HG03064 (cell line): ENCODE data around the gene NDUFA6.
A peak's percentile ranks its signal among the peaks of the same experiment; 100 is the strongest.
"Not testable (repeated sequence)": the region's sequence is repeated elsewhere in the genome, so short reads cannot be mapped to it uniquely, and the experiment has no call there.

ENCODE experiments used
- ATAC-seq: cut with Tn5 transposase; IDR thresholded peaks from one replicate; pipeline ENCODE4 v1.9.1; 2021; ENCODE audit warnings: low read depth; ENCODE audit not compliant: unreplicated experiment

NDUFA6 gene

GRCh38 chr22:42090596-42091454 lies at the start of gene NDUFA6:
TSS of gene NDUFA6 (minus strand) at chr22:42090772. CDS start at chr22:42090744, 28 bp downstream.
- peak; percentile 90 for ATAC-seq

GRCh38 chr22:42140153-42140552 lies 49.6 kb upstream of the NDUFA6 start:
- ATAC-seq = not testable (repeated sequence)

GRCh38 chr22:42139508-42139907 lies 48.9 kb upstream of the NDUFA6 start:
- ATAC-seq = not testable (repeated sequence)

GRCh38 chr22:42138972-42139371 lies 48.4 kb upstream of the NDUFA6 start:
- no peak for ATAC-seq

GRCh38 chr22:42138122-42138770 lies 47.7 kb upstream of the NDUFA6 start:
- no peak for ATAC-seq

- not testable (repeated sequence) for ATAC-seq
Measured at GRCh38 chr22:42135688-42136087, 45.1 kb upstream of the NDUFA6 start.

- ATAC-seq = no peak
Measured at GRCh38 chr22:42134100-42135020, 43.8 kb upstream of the NDUFA6 start.

GRCh38 chr22:42132457-42132856 lies 41.9 kb upstream of the NDUFA6 start:
- no peak for ATAC-seq

GRCh38 chr22:42131562-42131961 lies 41.0 kb upstream of the NDUFA6 start:
- no peak for ATAC-seq

GRCh38 chr22:42130639-42131431 lies 40.3 kb upstream of the NDUFA6 start, which contains the start of gene CYP2D6:
TSS of gene CYP2D6 (minus strand) at chr22:42130810. CDS start at chr22:42130791, 19 bp downstream.
- not testable (repeated sequence) for ATAC-seq

- not testable (repeated sequence) for ATAC-seq
Measured at GRCh38 chr22:42130182-42130581, 39.6 kb upstream of the NDUFA6 start.

GRCh38 chr22:42128776-42129694 lies 38.5 kb upstream of the NDUFA6 start:
- ATAC-seq = not testable (repeated sequence)

GRCh38 chr22:42128007-42128406 lies 37.4 kb upstream of the NDUFA6 start:
- not testable (repeated sequence) for ATAC-seq

- ATAC-seq = no peak
Measured at GRCh38 chr22:42127606-42128005, 37.0 kb upstream of the NDUFA6 start.

GRCh38 chr22:42123529-42123928 lies 33.0 kb upstream of the NDUFA6 start:
- not testable (repeated sequence) for ATAC-seq

GRCh38 chr22:42120231-42121021 lies 29.9 kb upstream of the NDUFA6 start:
- not testable (repeated sequence) for ATAC-seq

GRCh38 chr22:42116848-42117424 lies 26.4 kb upstream of the NDUFA6 start:
- no peak for ATAC-seq
